GM12878 (cell line): ENCODE data around the gene EXOC3L1. TPM values are rescaled to one million over a fixed set of nuclear protein-coding genes. Genes with fewer than 3 reads are reported as not detected.

Experiments used
- ATAC-seq: fragments of 200-7000 bp; cut with Tn5 transposase; 3 replicates; pipeline ENCODE4 v1.9.1; 2020; ENCODE audit warnings: mild to moderate bottlenecking, moderate library complexity
- BruUV-seq: library from RNA; stranded (reverse); fragments of 400-500 nt; replicated peaks from 2 replicates; lab custom pipeline; 2021; lab: Mats Ljungman, UMichigan
- CTCF ChIA-PET: fragments of 300-600 bp; sonication (Branson Sonifier 250); formaldehyde crosslinking; extraction: SDS; loops from one replicate; lab custom pipeline; 2021; ENCODE audit warnings: inconsistent platforms; lab: Yijun Ruan, JAX
- POLR2A ChIA-PET: fragments of 350-600 bp; formaldehyde crosslinking; extraction: SDS; loops from one replicate; lab custom pipeline; 2021; ENCODE audit warnings: inconsistent platforms; lab: Charles Lee
- RAD21 ChIA-PET: fragments of 300-600 bp; sonication (Branson Sonifier 250); formaldehyde crosslinking; loops from one replicate; lab custom pipeline; 2023; ENCODE audit warnings: antibody characterized with exemption; ENCODE audit not compliant: unreplicated experiment; lab: Charles Lee
- SMC1A ChIA-PET: fragments of 300-600 bp; sonication (Branson Sonifier 250); formaldehyde crosslinking; loops from one replicate; lab custom pipeline; 2023; ENCODE audit not compliant: unreplicated experiment, uncharacterized antibody; lab: Charles Lee
- DNase-seq: peaks from one replicate; pipeline ENCODE4 v3.0.0-alpha.2; 2011; ENCODE audit warnings: low read depth, low spot score
- FAIRE-seq: peaks from 3 replicates; lab custom pipeline; 2011; peaks lifted over from hg19 to GRCh38; lab: Jason Lieb, UNC
- H2AFZ ChIP-seq: 2 replicates; pipeline ENCODE4 v1.6.0; 2011; ENCODE audit warnings: low read depth, low read length, control low read depth; ENCODE audit not compliant: control insufficient read depth
- H3K27ac ChIP-seq: 2 replicates; pipeline ENCODE4 v1.5.1; 2011; ENCODE audit warnings: control low read depth; ENCODE audit not compliant: control insufficient read depth, insufficient read depth
- H3K27me3 ChIP-seq, 2 experiments: replicated peaks in 1 of 2; 2 replicates each; pipeline versions ENCODE4 v1.6.0 to v1.6.1; 2011; ENCODE audit warnings: low read length in 1 of 2; ENCODE audit not compliant: control insufficient read depth in 2 of 2, insufficient read depth in 2 of 2
- H3K36me3 ChIP-seq, 2 experiments: 2 replicates each; pipeline ENCODE4 v1.5.1; 2011; ENCODE audit warnings: low read length in 1 of 2; ENCODE audit not compliant: control insufficient read depth in 2 of 2, insufficient read depth in 2 of 2
- H3K4me1 ChIP-seq: 2 replicates; pipeline ENCODE4 v1.6.1; 2011; ENCODE audit warnings: mild to moderate bottlenecking, low read length, moderate library complexity, mixed read lengths; ENCODE audit not compliant: control insufficient read depth, insufficient read depth
- H3K4me2 ChIP-seq: 2 replicates; pipeline ENCODE4 v1.6.0; 2011; ENCODE audit warnings: control low read depth; ENCODE audit not compliant: control insufficient read depth, insufficient read depth
- H3K4me3 ChIP-seq: fragments of 200-600 bp; sonication (generic); 2 replicates; pipeline ENCODE4 v1.5.1; 2016
- H3K79me2 ChIP-seq: 2 replicates; pipeline ENCODE4 v1.6.0; 2011; ENCODE audit warnings: low read length; ENCODE audit not compliant: control insufficient read depth, insufficient read depth
- H3K9ac ChIP-seq: 2 replicates; pipeline ENCODE4 v1.8.0; 2011; ENCODE audit warnings: low read length, control low read depth, mixed read lengths; ENCODE audit not compliant: control insufficient read depth, insufficient read depth
- H3K9me3 ChIP-seq: replicated peaks from 3 replicates; pipeline ENCODE4 v1.5.1; 2011; ENCODE audit warnings: mild to moderate bottlenecking, low read length; ENCODE audit not compliant: control insufficient read depth, insufficient read depth
- H4K20me1 ChIP-seq: 2 replicates; pipeline ENCODE4 v1.6.0; 2011; ENCODE audit not compliant: control insufficient read depth, insufficient read depth
- ATF3 ChIP-seq: IDR thresholded peaks from 2 replicates; pipeline ENCODE4 v1.6.1; 2011; ENCODE audit warnings: low read depth, mild to moderate bottlenecking, low read length, moderate library complexity, borderline replicate concordance; ENCODE audit errors: extremely low read depth
- BCL3 ChIP-seq: IDR thresholded peaks from 2 replicates; pipeline ENCODE4 v1.6.1; 2011; ENCODE audit warnings: borderline replicate concordance, low read depth, mild to moderate bottlenecking, moderate library complexity, low read length; ENCODE audit not compliant: insufficient read depth, poor library complexity, severe bottlenecking
- FOS ChIP-seq: IDR thresholded peaks from 3 replicates; pipeline ENCODE4 v1.6.1; 2011; ENCODE audit warnings: borderline replicate concordance; ENCODE audit not compliant: insufficient read length; ENCODE audit errors: extremely low read depth
- GABPA ChIP-seq: IDR thresholded peaks from 2 replicates; pipeline ENCODE4 v1.6.1; 2014; ENCODE audit warnings: antibody characterized with exemption, low read depth, mild to moderate bottlenecking, inconsistent platforms
- KDM1A ChIP-seq: fragments of 200-600 bp; sonication (generic); IDR thresholded peaks from 2 replicates; pipeline ENCODE4 v1.6.1; 2016; ENCODE audit warnings: borderline replicate concordance
- PAX5 ChIP-seq: IDR thresholded peaks from 2 replicates; pipeline ENCODE4 v1.6.1; 2011; ENCODE audit warnings: low read depth, low read length, borderline replicate concordance
- POLR2A ChIP-seq: IDR thresholded peaks from 2 replicates; pipeline ENCODE4 v1.6.1; 2011; ENCODE audit warnings: low read depth, mild to moderate bottlenecking, low read length
- POLR2AphosphoS2 ChIP-seq: IDR thresholded peaks from 2 replicates; pipeline ENCODE4 v1.6.1; 2011; ENCODE audit warnings: low read depth, mild to moderate bottlenecking, low read length, improper control_type of control experiment, moderate library complexity
- RELB ChIP-seq: fragments of 450-650 bp; IDR thresholded peaks from 2 replicates; pipeline ENCODE4 v1.6.1; 2017; ENCODE audit warnings: low read depth, mild to moderate bottlenecking, moderate library complexity
- ZBTB4 ChIP-seq: fragments of 450-650 bp; formaldehyde crosslinking; IDR thresholded peaks from 2 replicates; pipeline ENCODE4 v1.4.0; 2022; ENCODE audit warnings: mild to moderate bottlenecking, moderate library complexity
- WGBS: methylation state at CpG from one replicate; pipeline ENCODE4 v1.1.6; 2016; ENCODE audit warnings: low lambda C conversion rate; ENCODE audit not compliant: insufficient replicate concordance, insufficient coverage; ENCODE audit errors: missing lambda C conversion rate; 5-methylcytosine and 5-hydroxymethylcytosine counted together
- in situ Hi-C: fragments of 300-500 bp; cut with MboI; formaldehyde crosslinking; loops from 9 replicates; pipeline ENCODE4 v1.14.3; 2018; ENCODE audit warnings: mixed read lengths
- intact Hi-C: fragments of 100-400 bp; cut with micrococcal nuclease; formaldehyde crosslinking; loops from one replicate; pipeline ENCODE4 v1.14.2; 2022; ENCODE audit not compliant: unreplicated experiment
- polyA plus RNA-seq, 11 experiments: library from polyadenylated mRNA; depleted of rRNA in 4 of 11; unstranded in 6 of 11; stranded (reverse) in 5 of 11; fragments of >200 nt; fragmentation: Nextera tagmentation in 4 of 11; fragmentation: Illumina TruSeq in 1 of 11; extraction: Ambion mirVana in 4 of 11; extraction: Trizol in 1 of 11; gene quantifications; 1 replicate in 1 of 11; 2 replicates in 10 of 11; pipeline versions ENCODE4 v1.2.1 to v1.2.3, GENCODE V29; 2011 to 2016; ENCODE audit warnings: inconsistent platforms in 2 of 11, missing spikeins in 2 of 11, low read depth in 1 of 11
- total RNA-seq, 4 experiments: library from RNA; depleted of rRNA in 3 of 4; stranded (reverse); fragments of >200 nt in 3 of 4; fragmentation: Illumina TruSeq in 1 of 4; extraction: Trizol in 1 of 4; gene quantifications; 2 replicates each; pipeline versions ENCODE4 v1.2.1 to v1.2.3, GENCODE V29; 2013 to 2021

Gene EXOC3L1
- total and polyA plus RNA-seq, 10 of the 15 experiments (the other 5 are each of a cell fraction or from before 2014, with no cell fraction given), result 0.07 to 0.42 TPM; not detected in 8

- TF ChIP-seq ATF3, result no peak
- TF ChIP-seq BCL3, result no peak
- no peak for TF ChIP-seq FOS
- no peak for TF ChIP-seq PAX5
Measured at GRCh38 chr16:67209565-67209964, 19.6 kb upstream of the EXOC3L1 start (continued).

- no peak overlapping the region for H3K27ac ChIP-seq
- ChIA-PET CTCF (interaction anchor here (1.3 kb wide), 1 partner anchor 52 kb away, joined by 5 read pairs; no protein-coding TSS in a partner anchor), RAD21 (no interaction called here), SMC1A (no interaction called here), POLR2A (interaction anchor here (0.6 to 1.0 kb wide), 2 partner anchors 9 to 15 kb away, joined by 3 read pairs; no protein-coding TSS in a partner anchor)
- H3K27me3 ChIP-seq, result no peaks in the 10 kb centered on the region
- in situ Hi-C loops (no loop called here), intact Hi-C loops (no loop called here)
- no peak overlapping the region for H3K4me2 ChIP-seq
- H3K79me2 ChIP-seq, result no peaks in the 10 kb centered on the region
- no peak for FAIRE-seq
- H3K9me3 ChIP-seq, result no peaks in the 10 kb centered on the region
- no peaks in the 10 kb centered on the region for H3K4me1 ChIP-seq
- H3K36me3 ChIP-seq, result peaks cover 0 to 6% of the 10 kb centered on the region in 2 experiments; a peak in 2 of 4 replicates
- WGBS, result 80% methylated on average over 10 of the region's 11 CpGs
- H3K4me3 ChIP-seq, result no peak overlapping the region
- H2AFZ ChIP-seq, result no peak overlapping the region
- TF ChIP-seq RELB (no peak), POLR2AphosphoS2 (peak; percentile 67; the same call in 1 of the 2 replicates), GABPA (no peak), ZBTB4 (CRISPR knock-in tag) (no peak), POLR2A (peak; percentile 71), KDM1A (no peak)
- H4K20me1 ChIP-seq, result no peaks in the 10 kb centered on the region
- BruUV-seq, result no TSS peak
- no peak overlapping the region for H3K9ac ChIP-seq
- DNase-seq, result no peak
- ATAC-seq, result no peak
Measured at GRCh38 chr16:67208154-67208896, 18.4 kb upstream of the EXOC3L1 start.
